H1 (cell line): ENCODE measurements around the gene ADCK2. TPM values are rescaled to one million over a fixed set of nuclear protein-coding genes. Genes with fewer than 3 reads are reported as not detected.

Experiments used
- CTCF ChIA-PET: fragments of 300-600 bp; sonication (Branson Sonifier 250); formaldehyde crosslinking; loops from one replicate; lab custom pipeline; 2021; ENCODE audit not compliant: partially characterized antibody; lab: Charles Lee
- POLR2A ChIA-PET: fragments of 300-600 bp; sonication (Branson Sonifier 250); formaldehyde crosslinking; loops from one replicate; lab custom pipeline; 2021; ENCODE audit warnings: inconsistent platforms; ENCODE audit not compliant: partially characterized antibody; lab: Charles Lee
- DNase-seq, 2 experiments: peaks; one replicate each; pipeline versions ENCODE4 v3.0.0 to v3.0.0-alpha.2; 2010 to 2022; ENCODE audit warnings: low spot score in 2 of 2, low read depth in 1 of 2, mixed read lengths in 1 of 2
- FAIRE-seq: peaks from 2 replicates; lab custom pipeline; 2011; peaks lifted over from hg19 to GRCh38; lab: Jason Lieb, UNC
- H2AFZ ChIP-seq: 2 replicates; pipeline ENCODE4 v1.8.1; 2012; ENCODE audit warnings: low read length, inconsistent platforms
- H2AK5ac ChIP-seq: 2 replicates; pipeline ENCODE4 v1.6.1; 2013; ENCODE audit warnings: low read depth, low read length
- H2BK120ac ChIP-seq: replicated peaks from 2 replicates; pipeline ENCODE3; 2013; ENCODE audit warnings: low read depth, low read length, inconsistent platforms
- H2BK12ac ChIP-seq: 2 replicates; pipeline ENCODE4 v1.6.1; 2013; ENCODE audit warnings: low read depth, low read length
- H2BK15ac ChIP-seq: 2 replicates; pipeline ENCODE4 v1.6.1; 2013; ENCODE audit warnings: low read length
- H2BK20ac ChIP-seq: 2 replicates; pipeline ENCODE4 v1.6.1; 2013; ENCODE audit warnings: low read length
- H2BK5ac ChIP-seq: 2 replicates; pipeline ENCODE4 v1.6.1; 2013; ENCODE audit warnings: low read depth, low read length
- H3K14ac ChIP-seq: 2 replicates; pipeline ENCODE4 v1.6.1; 2013; ENCODE audit warnings: inconsistent platforms; ENCODE audit not compliant: insufficient read length
- H3K18ac ChIP-seq: 2 replicates; pipeline ENCODE4 v1.6.1; 2013; ENCODE audit warnings: low read length; ENCODE audit errors: extremely low read depth
- H3K23ac ChIP-seq: 2 replicates; pipeline ENCODE4 v1.6.1; 2013; ENCODE audit warnings: inconsistent platforms; ENCODE audit not compliant: insufficient read length
- H3K23me2 ChIP-seq: 2 replicates; pipeline ENCODE4 v1.6.1; 2013; ENCODE audit warnings: low read depth, low read length
- H3K27ac ChIP-seq: 2 replicates; pipeline ENCODE4 v1.6.1; 2011; ENCODE audit warnings: low read depth, low read length, inconsistent platforms
- H3K27me3 ChIP-seq, 4 experiments: replicated peaks in 1 of 4; 1 replicate in 1 of 4; 2 replicates in 3 of 4; pipeline versions ENCODE4 v1.6.1 to v1.8.1; 2011 to 2013; ENCODE audit warnings: low read length in 3 of 4, mild to moderate bottlenecking in 3 of 4, inconsistent platforms in 2 of 4, mixed read lengths in 2 of 4, moderate library complexity in 1 of 4; ENCODE audit not compliant: control insufficient read depth in 3 of 4, insufficient read depth in 3 of 4; ENCODE audit errors: extremely low read depth in 1 of 4
- H3K36me3 ChIP-seq, 4 experiments: 2 replicates each; pipeline versions ENCODE4 v1.6.1 to v1.8.1; 2011 to 2013; ENCODE audit warnings: mild to moderate bottlenecking in 4 of 4, low read length in 3 of 4, moderate library complexity in 2 of 4, control low read depth in 1 of 4, inconsistent platforms in 1 of 4; ENCODE audit not compliant: insufficient read depth in 4 of 4, control insufficient read depth in 2 of 4
- H3K4ac ChIP-seq: replicated peaks from 2 replicates; pipeline ENCODE3; 2013; ENCODE audit warnings: low read length, low read depth, mixed read lengths, inconsistent platforms; ENCODE audit not compliant: insufficient read length
- H3K4me1 ChIP-seq, 4 experiments: replicated peaks in 1 of 4; 1 replicate in 1 of 4; 2 replicates in 3 of 4; pipeline versions ENCODE4 v1.6.1 to v1.8.1; 2011 to 2013; ENCODE audit warnings: low read length in 3 of 4, inconsistent platforms in 2 of 4, mixed read lengths in 1 of 4; ENCODE audit not compliant: insufficient read depth in 4 of 4, control insufficient read depth in 3 of 4
- H3K4me2 ChIP-seq, 2 experiments: 2 replicates each; pipeline versions ENCODE4 v1.6.1 to v1.8.1; 2011 to 2013; ENCODE audit warnings: low read depth in 2 of 2, low read length in 2 of 2, control low read depth in 1 of 2, inconsistent platforms in 1 of 2, mild to moderate bottlenecking in 1 of 2; ENCODE audit not compliant: insufficient read depth in 1 of 2
- H3K4me3 ChIP-seq, 4 experiments: fragments of 200-600, 300-600 bp in 1 of 4; sonication (generic), shearing (Covaris generic), sonication (Bioruptor Twin) in 1 of 4; 2 replicates each; pipeline versions ENCODE4 v1.5.1 to v1.8.1; 2011 to 2016; ENCODE audit warnings: low read length in 4 of 4, low read depth in 3 of 4, control low read depth in 2 of 4, inconsistent platforms in 2 of 4, mild to moderate bottlenecking in 2 of 4, mixed read lengths in 1 of 4, moderate library complexity in 1 of 4; ENCODE audit not compliant: insufficient read depth in 2 of 4; ENCODE audit errors: extremely low read depth in 1 of 4
- H3K56ac ChIP-seq: replicated peaks from 2 replicates; pipeline ENCODE3; 2013; ENCODE audit warnings: low read depth, mild to moderate bottlenecking, mixed read lengths, low read length, inconsistent platforms; ENCODE audit not compliant: insufficient read length
- H3K79me1 ChIP-seq: 2 replicates; pipeline ENCODE4 v1.6.1; 2013; ENCODE audit warnings: low read depth, low read length, control low read depth
- H3K79me2 ChIP-seq, 2 experiments: 2 replicates each; pipeline versions ENCODE4 v1.6.1 to v1.8.1; 2012 to 2013; ENCODE audit warnings: low read length in 2 of 2, mild to moderate bottlenecking in 2 of 2, inconsistent platforms in 1 of 2; ENCODE audit not compliant: insufficient read depth in 2 of 2, control insufficient read depth in 1 of 2
- H3K9ac ChIP-seq, 4 experiments: replicated peaks in 1 of 4; 1 replicate in 1 of 4; 2 replicates in 3 of 4; pipeline versions ENCODE4 v1.6.1 to v1.8.1; 2011 to 2013; ENCODE audit warnings: low read depth in 3 of 4, low read length in 3 of 4, control low read depth in 2 of 4, mild to moderate bottlenecking in 2 of 4, moderate library complexity in 2 of 4, inconsistent platforms in 1 of 4; ENCODE audit errors: extremely low read depth in 1 of 4
- H3K9me3 ChIP-seq, 2 experiments: 2 replicates each; pipeline versions ENCODE4 v1.6.1 to v1.8.1; 2012 to 2013; ENCODE audit warnings: mild to moderate bottlenecking in 2 of 2, moderate library complexity in 2 of 2, control low read depth in 1 of 2, inconsistent platforms in 1 of 2, low read depth in 1 of 2, low read length in 1 of 2, mixed read lengths in 1 of 2; ENCODE audit not compliant: insufficient read depth in 2 of 2
- H4K20me1 ChIP-seq, 2 experiments: replicated peaks in 1 of 2; 2 replicates each; pipeline versions ENCODE3 to v1.8.1; 2011 to 2013; ENCODE audit warnings: inconsistent platforms in 2 of 2, low read length in 2 of 2, mild to moderate bottlenecking in 1 of 2; ENCODE audit not compliant: insufficient read depth in 2 of 2, control insufficient read depth in 1 of 2
- H4K5ac ChIP-seq: 2 replicates; pipeline ENCODE4 v1.6.1; 2013; ENCODE audit warnings: low read length, low read depth, mixed read lengths, inconsistent platforms; ENCODE audit not compliant: insufficient read length
- H4K8ac ChIP-seq: 2 replicates; pipeline ENCODE4 v1.8.0; 2013; ENCODE audit warnings: mild to moderate bottlenecking, moderate library complexity, low read length, inconsistent platforms; ENCODE audit not compliant: insufficient read depth; ENCODE audit errors: extremely low read depth
- H4K91ac ChIP-seq: replicated peaks from 2 replicates; pipeline ENCODE3; 2013; ENCODE audit warnings: low read length, mixed read lengths, inconsistent platforms; ENCODE audit not compliant: insufficient read length
- ASH2L ChIP-seq: fragments of 200-600, 300-600 bp; sonication (generic); IDR thresholded peaks from one replicate; pipeline ENCODE4 v1.7.1; 2017; ENCODE audit warnings: low read length
- CBX5 ChIP-seq: fragments of 300-800, 300-1000 bp; sonication (generic); IDR thresholded peaks from 2 replicates; pipeline ENCODE4 v1.7.1; 2016; ENCODE audit warnings: antibody characterized with exemption, low read length, low read depth
- CTBP2 ChIP-seq: IDR thresholded peaks from 2 replicates; pipeline ENCODE4 v1.7.0; 2011; ENCODE audit warnings: borderline replicate concordance, mild to moderate bottlenecking, moderate library complexity, mixed read lengths, low read length; ENCODE audit not compliant: insufficient read depth, insufficient read length
- GTF2F1 ChIP-seq: IDR thresholded peaks from 2 replicates; pipeline ENCODE4 v1.6.1; 2012; ENCODE audit warnings: low read depth, low read length, improper control_type of control experiment, borderline replicate concordance
- PHF8 ChIP-seq: fragments of 200-600 bp; sonication (generic); conservative IDR thresholded peaks from 2 replicates; pipeline ENCODE4 v1.7.1; 2012; ENCODE audit warnings: low read depth, mild to moderate bottlenecking, inconsistent platforms, low read length, moderate library complexity
- POLR2A ChIP-seq, 2 experiments: IDR thresholded peaks; 1 replicate in 1 of 2; 2 replicates in 1 of 2; pipeline ENCODE4 v1.6.1; 2011; ENCODE audit warnings: low read depth in 2 of 2, low read length in 2 of 2, mild to moderate bottlenecking in 2 of 2; ENCODE audit errors: control extremely low read depth in 1 of 2
- RNF2 ChIP-seq: fragments of 200-900, 300-1000 bp; sonication (generic); IDR thresholded peaks from 2 replicates; pipeline ENCODE4 v1.7.1; 2016; ENCODE audit warnings: borderline replicate concordance, low read depth, mild to moderate bottlenecking, antibody characterized with exemption, low read length; ENCODE audit not compliant: poor library complexity, severe bottlenecking; ENCODE audit errors: missing control alignments
- SIN3A ChIP-seq, 2 experiments: IDR thresholded peaks in 1 of 2; conservative IDR thresholded peaks in 1 of 2; 2 replicates each; pipeline ENCODE4 v1.6.1; 2011 to 2012; ENCODE audit warnings: low read length in 2 of 2, improper control_type of control experiment in 1 of 2, low read depth in 1 of 2, mild to moderate bottlenecking in 1 of 2
- SP4 ChIP-seq: IDR thresholded peaks from 2 replicates; pipeline ENCODE4 v1.6.1; 2012; ENCODE audit warnings: low read length, inconsistent platforms
- TEAD4 ChIP-seq: IDR thresholded peaks from 2 replicates; pipeline ENCODE4 v1.6.1; 2012; ENCODE audit warnings: low read depth, low read length, inconsistent platforms, mixed read lengths
- WGBS, 2 experiments: shearing (Covaris generic) in 1 of 2; methylation state at CpG; one replicate each; pipeline versions ENCODE4 v1.1.6 to v1.1.7; 2013 to 2015; ENCODE audit warnings: low lambda C conversion rate in 2 of 2, mixed read lengths in 2 of 2, inconsistent platforms in 1 of 2, low coverage in 1 of 2, missing lambda C conversion rate in 1 of 2; ENCODE audit not compliant: insufficient replicate concordance in 2 of 2, insufficient coverage in 1 of 2, insufficient read length in 1 of 2; ENCODE audit errors: extremely low coverage in 1 of 2, missing lambda C conversion rate in 1 of 2; 5-methylcytosine and 5-hydroxymethylcytosine counted together
- polyA plus RNA-seq, 7 experiments: library from polyadenylated mRNA; depleted of rRNA in 3 of 7; stranded (reverse) in 5 of 7; unstranded in 2 of 7; fragments of >200 nt in 5 of 7; fragments of 200-250 nt in 2 of 7; gene quantifications; 1 replicate in 5 of 7; 2 replicates in 1 of 7; 4 replicates in 1 of 7; pipeline versions ENCODE4 v1.2.1 to v1.2.3, GENCODE V29; 2011 to 2013; ENCODE audit warnings: missing spikeins in 2 of 7, mixed read lengths in 2 of 7
- total RNA-seq: library from RNA; stranded (reverse); fragmentation: NEBNext Ultra II Directional; extraction: Animal tissue kit (Norgen Biotek cat#: 25700); gene quantifications from 2 replicates; pipeline ENCODE4 v1.2.1, GENCODE V29; 2021

ADCK2 gene
- total and polyA plus RNA-seq, 2 of the 8 experiments (the other 6 are each of a cell fraction or from before 2014, with no cell fraction given): 6.9 to 11.7 TPM

DNA sequence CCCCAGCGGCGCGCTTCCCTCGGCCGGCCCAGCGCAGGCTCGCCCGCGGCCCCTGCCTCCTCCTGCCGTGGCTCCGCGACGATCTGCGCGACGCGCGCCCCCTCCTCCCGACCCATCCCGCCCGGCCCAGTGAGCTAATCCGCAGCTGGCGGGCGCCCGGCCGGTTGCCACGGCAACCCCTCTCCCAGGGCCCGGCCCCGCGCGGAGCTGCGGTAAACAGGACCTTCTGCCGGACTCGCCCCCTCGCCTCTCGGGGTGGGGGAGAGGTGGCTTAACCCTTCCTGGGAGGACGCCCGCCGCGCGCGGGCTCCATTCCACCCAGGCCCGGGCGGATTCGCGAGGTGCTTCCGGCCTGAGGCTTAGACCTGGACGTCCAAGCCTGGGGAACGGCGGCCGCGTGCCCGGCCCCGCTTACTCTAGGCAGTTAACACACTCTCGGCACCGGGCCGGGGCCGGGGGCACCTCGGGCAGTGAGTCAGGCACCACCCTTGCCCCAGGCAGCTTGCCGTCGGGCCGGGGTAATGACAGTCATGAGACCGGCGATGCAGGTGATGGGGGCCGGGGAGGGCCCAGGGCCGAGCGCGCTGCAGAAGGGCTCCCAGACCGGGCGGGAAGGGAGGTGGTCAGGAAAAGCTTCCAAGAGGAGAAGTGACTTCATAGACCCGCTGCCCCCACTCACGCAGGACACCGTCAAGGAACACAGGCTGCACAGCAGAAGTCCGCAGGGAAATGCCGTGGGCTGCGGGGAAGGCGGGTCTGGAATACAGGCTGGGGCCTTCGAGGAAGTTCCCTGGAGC, 31.8 kb upstream of the ADCK2 start, which contains the start of gene DENND2A:
DENND2A (minus strand) TSS at position 87 of the 797 bp plus-strand sequence. CDS start 38,416 bp downstream, outside the sequence.
- peak within 1 kb of the TSS; percentile 26 for H4K91ac ChIP-seq
- POLR2A ChIA-PET: interaction anchor here (0.6 to 1.5 kb wide), 6 partner anchors 8 to 132 kb away, joined by 3 to 5 read pairs (median 3); no protein-coding TSS in a partner anchor
- peak within 1 kb of the TSS; percentile 82 for H4K8ac ChIP-seq
- H3K79me1 ChIP-seq: peaks cover 2% of the 10 kb centered on the region; the same call in 1 of the 2 replicates
- H4K20me1 ChIP-seq: no peaks in the 10 kb centered on the region
- H3K27me3 ChIP-seq: peaks cover 0 to 28% (median 14%) of the 10 kb centered on the region in 4 experiments; a peak in 5 of 7 replicates
- peak within 1 kb of the TSS; percentile 85 for H3K18ac ChIP-seq
- no peak within 1 kb of the TSS for H3K56ac ChIP-seq
- H2BK12ac ChIP-seq: peak within 1 kb of the TSS; percentile 68; the same call in 1 of the 2 replicates
- no peak within 1 kb of the TSS; the same call in 1 of the 2 replicates for H2BK20ac ChIP-seq
- H3K9me3 ChIP-seq: no peaks in the 10 kb centered on the region
- DNase-seq: peak in 1 of 2 experiments; percentile 86
- peak within 1 kb of the TSS; percentile 75; the same call in 1 of the 2 replicates for H2BK5ac ChIP-seq
- no peak within 1 kb of the TSS for H2BK15ac ChIP-seq
- peak within 1 kb of the TSS; percentile 64 to 92 for H3K4me2 ChIP-seq
- 6% methylated on average over 30 of the region's 78 CpGs; no CpG with 5 or more reads in 1 of the 2 experiments for WGBS, 2 experiments
- no peak within 1 kb of the TSS for H3K14ac ChIP-seq
- peak within 1 kb of the TSS in 3 of 4 experiments; percentile 54 to 66 (median 63); a peak in 5 of 7 replicates for H3K9ac ChIP-seq
- H3K23me2 ChIP-seq: peaks cover 12% of the 10 kb centered on the region
- H3K36me3 ChIP-seq: no peaks in the 10 kb centered on the region
- CTCF ChIA-PET: interaction anchor here (0.7 to 19.9 kb wide), 6 partner anchors 12 to 446 kb away, joined by 3 to 322 read pairs (median 4); no protein-coding TSS in a partner anchor
- peak within 1 kb of the TSS; percentile 75 for H3K4ac ChIP-seq
- no peak within 1 kb of the TSS for H4K5ac ChIP-seq
- H3K4me1 ChIP-seq: peaks cover 9 to 23% (median 15%) of the 10 kb centered on the region in 4 experiments
- H3K23ac ChIP-seq: no peak within 1 kb of the TSS
- H2AFZ ChIP-seq: peak within 1 kb of the TSS; percentile 40; the same call in 1 of the 2 replicates
- H2BK120ac ChIP-seq: no peak within 1 kb of the TSS
- 0 out of 4 replicates have a peak, but pooled peaks cover 0 to 2% of the 10 kb centered on the region in 2 experiments for H3K79me2 ChIP-seq
- no peak for FAIRE-seq
- no peak within 1 kb of the TSS for H2AK5ac ChIP-seq
- H3K27ac ChIP-seq: no peak within 1 kb of the TSS; the same call in 1 of the 2 replicates
- H3K4me3 ChIP-seq: peak within 1 kb of the TSS; percentile 58 to 69 (median 66)
- TF ChIP-seq GTF2F1: no peak
- TF ChIP-seq CBX5: no peak
- peak in 1 of 2 experiments; percentile 34; a peak in 1 of 3 replicates for TF ChIP-seq POLR2A (IDR thresholded peaks at IDR 0.05; ENCODE audit: control extremely low read depth in 1 of 2, low read depth in 2 of 2, low read length in 2 of 2)
- TF ChIP-seq CTBP2: no peak
- no peak for TF ChIP-seq RNF2
- no peak; the same call in 1 of the 2 replicates for TF ChIP-seq PHF8
- TF ChIP-seq ASH2L: peak; percentile 29
- TF ChIP-seq SIN3A (conservative IDR thresholded peaks at IDR 0.05 in 1 of 2, IDR thresholded peaks at IDR 0.05 in 1 of 2; ENCODE audit: low read depth in 1 of 2, low read length in 2 of 2): peak in 1 of 2 experiments; percentile 86; a peak in 2 of 4 replicates
- TF ChIP-seq SP4: no peak
- TF ChIP-seq TEAD4: no peak
